Activated CD4-positive, alpha-beta T cell treated with anti-CD3 and anti-CD28 coated beads, Interleukin-2, amount 50 U/mL, for 48 hours (primary cell): ENCODE measurements around the gene EGF.

ENCODE experiments used
- DNase-seq, 2 experiments: peaks; one replicate each; pipeline ENCODE4 v3.0.0-alpha.2; 2020

Gene EGF

DNA sequence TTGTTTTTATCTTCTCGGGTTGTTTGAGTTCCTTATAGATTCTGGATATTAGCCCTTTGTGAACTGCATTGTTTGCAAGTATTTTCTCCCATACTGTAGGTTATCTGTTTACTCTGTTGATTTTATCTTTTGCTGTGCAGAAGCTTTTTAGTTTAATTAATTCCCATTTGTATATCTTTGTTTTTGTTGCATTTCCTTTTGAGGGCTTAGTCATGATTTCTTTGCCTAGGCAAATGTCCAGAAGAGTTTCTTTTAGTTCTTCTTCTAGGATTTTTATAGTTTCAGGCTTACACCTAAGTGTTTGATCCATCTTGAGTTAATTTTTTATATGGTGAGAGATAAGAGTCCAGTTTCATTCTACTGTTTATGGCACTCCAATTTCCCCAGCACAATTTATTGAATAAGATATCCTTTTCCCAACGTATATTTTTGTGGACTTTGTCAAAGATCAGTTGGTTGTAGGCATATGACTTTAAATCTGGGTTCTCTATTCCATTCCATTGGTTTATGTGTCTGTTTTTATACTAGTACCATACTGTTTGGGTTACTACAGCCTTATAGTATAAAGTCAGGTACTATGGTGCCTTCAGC, 54.3 kb downstream of the EGF start:
- DNase-seq = no peak

DNA sequence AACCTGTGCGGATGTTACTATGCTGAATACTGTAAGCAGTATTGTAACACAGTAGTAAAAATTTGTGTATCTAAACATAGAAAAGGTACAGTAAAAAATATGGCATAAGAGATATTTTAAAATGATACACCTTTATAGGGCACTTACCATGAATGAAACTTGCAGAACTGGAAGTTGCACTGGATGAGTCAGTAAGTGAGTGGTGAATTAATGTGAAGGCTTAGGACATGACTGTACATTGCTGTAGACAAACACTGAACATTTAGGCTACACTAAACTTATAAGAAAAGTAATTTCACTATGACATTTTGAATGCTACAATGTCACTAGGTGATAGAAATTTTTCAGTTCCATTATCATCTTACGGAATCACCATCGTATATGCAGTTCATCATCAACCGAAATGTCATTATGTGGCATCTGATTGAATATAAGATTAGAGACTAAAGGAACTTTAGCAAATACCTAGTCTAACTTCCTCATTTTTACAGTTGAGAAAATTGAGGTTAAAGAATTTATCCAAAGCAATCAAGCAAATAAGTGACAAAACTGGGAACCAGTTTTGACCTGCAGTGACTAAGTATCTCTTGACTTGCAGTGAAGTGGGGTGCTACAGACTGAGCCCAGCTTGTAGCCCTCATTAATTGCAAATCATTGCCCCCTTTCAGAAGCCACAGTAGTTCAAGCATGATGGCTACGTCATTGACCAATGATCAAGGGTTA, 55.3 kb downstream of the EGF start:
- DNase-seq = no peak

DNA sequence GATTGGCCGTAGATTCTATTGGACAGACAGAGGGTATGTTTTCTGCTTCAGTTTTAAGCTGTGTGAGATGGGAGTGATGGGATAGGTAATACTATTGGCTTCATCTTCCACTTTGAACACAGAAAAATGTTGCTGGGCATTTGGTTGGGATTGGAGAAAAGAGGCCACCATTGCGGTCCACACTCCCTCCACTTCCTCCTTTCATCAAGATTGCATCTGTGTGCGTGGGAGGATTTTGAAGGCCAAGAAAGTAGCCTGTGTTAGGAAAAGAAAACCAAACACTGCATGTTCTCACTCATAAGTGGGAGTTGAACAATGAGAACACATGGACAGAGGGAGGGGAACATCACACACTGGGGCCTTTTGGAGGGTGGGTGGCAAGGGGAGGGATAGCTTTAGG, 56.4 kb downstream of the EGF start:
- DNase-seq = no peak

DNA sequence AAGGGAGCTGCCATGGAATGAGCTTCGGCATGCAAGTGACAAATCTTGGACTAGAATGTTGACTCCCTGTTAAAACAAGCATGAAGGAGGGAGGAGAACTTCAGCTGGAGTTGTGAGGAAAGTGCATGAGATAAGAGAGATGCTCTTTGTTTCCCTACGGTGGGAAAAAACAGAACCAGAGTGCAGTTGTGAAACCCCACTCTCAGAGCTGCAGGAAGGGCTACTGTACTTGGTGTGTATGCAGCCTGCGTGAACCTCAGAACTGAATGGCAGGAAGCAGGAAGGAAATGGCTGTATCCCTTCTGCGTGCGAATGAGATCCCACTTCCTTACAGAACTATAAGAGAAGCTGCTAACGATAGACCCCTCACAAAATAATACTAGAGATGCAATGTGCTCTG, 57.2 kb downstream of the EGF start:
- DNase-seq = no peak

DNA sequence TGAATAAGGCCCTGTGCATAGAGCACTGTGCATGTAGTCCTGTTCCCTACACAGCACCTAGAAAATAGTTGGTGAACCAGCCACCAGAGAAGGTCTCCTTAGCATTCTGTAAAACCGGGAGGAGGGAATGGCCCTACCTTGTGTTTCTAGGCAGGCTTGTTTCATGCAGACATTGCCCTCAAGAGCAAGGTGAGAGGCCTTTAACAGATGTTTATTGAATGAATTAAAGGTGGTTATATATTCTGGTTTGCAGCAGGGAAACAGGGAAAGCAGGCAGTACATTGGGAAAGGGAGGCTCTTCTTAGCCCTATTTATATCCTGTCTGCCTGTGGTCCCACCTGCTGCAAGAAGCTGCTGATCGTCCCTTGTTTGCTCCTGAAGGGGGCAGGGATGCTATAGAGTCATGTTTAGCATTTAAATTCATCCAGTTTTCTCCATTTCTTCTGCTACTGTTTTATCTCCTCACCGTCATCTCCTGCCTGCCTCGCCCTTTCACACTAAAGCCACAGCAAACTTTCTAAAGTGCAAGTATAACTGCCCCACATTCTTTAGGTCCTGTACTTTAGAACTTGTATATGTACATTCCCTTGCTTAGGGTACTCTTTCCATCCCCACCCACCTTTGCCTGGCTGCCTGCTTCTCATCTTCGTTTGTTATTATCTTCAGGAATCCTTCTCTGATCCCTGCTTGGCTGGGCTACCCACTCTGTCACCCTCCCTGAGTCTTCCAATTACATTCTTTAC, 60.3 kb downstream of the EGF start:
- DNase-seq = no peak

DNA sequence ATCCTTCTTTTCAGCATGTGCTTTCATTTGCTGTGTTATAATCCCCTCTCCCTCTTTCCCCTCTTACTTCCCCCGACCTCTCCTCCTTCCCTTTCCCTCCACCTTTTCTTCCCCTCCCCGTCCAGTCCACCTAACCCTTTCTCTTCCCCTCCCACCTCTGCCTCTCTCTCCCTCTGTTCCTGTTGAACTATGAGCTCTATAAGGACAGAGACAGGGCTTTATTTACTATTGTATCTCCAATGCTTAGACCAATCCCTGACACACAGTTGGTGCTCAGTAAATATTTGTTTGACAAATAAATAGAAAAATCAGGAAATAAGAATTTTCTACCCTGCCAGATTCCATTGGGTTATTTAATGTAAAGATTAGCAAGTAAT, 60.8 kb downstream of the EGF start:
- no peak for DNase-seq

DNA sequence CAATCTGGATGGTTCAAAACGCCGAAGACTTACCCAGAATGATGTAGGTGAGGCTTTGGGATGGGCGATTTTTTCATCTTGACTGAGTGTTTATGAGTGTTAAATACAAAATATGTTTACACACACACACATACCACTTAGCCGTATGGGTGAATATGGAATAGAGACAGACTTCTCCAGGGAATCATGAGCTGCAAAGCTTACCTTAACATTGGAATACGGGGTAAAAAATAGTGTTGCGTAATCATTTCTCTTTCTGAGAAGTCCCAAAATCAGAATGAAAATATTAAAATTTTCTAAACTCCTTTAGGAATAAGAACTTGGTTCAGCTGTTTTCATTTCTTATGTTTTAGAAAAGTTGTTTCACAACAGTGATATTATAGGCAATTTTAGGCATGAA, 63.5 kb downstream of the EGF start:
- DNase-seq = no peak

DNA sequence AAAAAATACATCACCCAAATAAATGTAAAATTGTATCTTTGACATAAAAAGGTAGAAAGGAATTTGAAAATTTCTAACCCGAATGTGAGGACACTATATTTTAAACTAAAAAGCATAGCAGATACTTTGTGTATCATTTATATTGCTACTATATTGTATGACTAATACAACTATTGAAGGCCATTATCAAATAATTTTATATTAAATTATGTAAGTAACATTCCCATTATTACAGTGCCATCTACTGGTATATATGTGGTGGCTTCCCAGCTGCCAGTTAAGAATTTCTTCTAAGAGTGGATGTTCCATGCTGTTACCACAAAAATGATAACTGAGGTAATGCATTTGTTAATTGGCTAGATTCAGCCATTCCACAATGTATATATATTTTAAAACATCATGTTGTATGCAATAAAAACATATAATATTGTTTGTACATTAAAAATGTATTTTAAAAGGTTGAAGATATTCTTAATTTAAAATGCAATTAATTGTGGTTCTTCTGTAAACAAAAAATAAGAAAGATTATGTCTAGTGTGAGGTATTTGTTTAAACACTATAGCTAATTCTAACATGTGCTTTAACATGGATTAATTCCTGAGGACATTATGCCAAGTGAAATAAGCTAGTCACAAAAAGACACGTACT, 65.3 kb downstream of the EGF start:
- no peak for DNase-seq

DNA sequence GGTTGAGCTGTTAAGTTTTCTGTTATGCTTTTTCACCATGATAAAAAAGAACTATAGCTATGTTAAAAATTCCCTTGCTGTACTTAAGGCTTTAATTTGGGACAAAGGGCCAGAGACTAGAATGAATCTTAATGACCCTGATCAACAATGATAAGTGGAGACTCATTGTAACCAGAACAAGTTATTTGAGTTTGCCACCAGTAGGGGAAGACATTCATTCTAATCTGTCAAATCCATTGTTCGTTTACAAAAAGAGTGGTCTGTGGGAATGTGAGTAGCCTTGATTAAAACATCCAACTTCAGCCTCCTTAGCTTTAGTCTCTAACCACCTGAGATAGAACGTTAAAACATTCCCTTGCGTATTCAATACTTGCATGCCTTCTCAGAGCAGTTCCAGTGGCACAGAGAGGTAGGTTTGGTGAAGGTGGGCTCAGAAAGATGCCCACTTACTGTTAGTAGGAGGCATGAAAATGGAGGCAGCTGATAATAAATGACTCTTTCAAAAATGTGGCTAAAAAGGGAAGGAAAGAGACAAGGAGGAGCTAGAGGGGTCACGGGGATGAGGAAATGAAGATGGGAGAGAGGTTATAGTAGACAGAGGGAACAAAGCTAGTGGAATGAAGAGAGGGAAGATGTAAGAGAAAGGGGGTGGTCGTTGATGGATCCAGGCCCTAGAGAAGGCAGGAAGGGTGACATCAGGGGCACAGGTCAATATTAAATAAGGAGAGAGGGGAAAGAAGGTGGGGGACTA, 66.2 kb downstream of the EGF start:
- no peak for DNase-seq

DNA sequence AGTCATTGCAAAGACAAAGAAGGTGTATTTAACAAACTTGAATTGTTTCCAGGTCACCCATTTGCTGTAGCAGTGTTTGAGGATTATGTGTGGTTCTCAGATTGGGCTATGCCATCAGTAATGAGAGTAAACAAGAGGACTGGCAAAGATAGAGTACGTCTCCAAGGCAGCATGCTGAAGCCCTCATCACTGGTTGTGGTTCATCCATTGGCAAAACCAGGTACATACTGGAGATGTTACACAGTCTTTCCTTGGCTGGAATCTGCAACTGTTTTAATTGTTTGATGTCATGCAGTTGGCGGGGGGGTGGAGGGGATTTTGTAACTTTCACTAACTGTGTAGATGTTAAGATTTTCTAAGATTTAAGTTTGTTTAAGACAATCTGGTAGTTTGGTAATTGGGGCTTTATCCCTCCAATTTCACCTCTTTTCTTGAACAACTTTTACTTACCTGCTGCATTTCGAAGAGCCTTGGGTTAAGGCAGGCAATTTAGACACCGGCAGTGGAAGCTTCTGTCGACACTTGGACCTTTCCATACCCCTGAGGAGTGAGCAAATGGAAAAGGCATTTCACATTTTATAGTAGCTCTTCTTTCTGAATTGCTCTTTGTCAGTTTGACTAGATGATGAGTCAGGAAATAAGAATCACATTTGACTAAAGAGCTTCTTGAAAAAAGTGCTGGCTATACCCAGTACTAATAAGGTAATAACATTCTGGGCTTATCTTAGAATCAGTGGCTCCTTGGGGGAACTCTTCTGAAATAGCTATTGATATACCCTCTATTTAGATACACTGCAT, 67.4 kb downstream of the EGF start:
- DNase-seq = no peak

DNA sequence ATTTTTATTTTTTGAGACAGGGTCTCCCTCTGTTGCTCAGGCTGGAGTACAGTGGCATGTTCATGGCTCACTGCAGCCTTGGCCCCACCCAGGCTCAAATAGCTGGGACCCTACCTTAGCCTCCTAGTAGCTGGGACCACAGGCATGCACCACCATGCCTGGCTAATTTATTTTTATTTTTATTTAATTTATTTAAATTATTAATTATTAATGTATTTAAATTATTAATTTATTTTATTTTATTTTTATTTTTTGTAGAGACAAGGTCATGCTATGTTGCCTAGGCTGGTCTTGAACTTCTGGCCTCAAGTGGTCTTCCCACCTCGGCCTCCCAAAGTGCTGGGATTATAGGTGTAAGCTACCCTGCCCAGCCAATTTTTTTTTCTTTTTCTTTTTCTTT, 69.3 kb downstream of the EGF start:
- no peak for DNase-seq

DNA sequence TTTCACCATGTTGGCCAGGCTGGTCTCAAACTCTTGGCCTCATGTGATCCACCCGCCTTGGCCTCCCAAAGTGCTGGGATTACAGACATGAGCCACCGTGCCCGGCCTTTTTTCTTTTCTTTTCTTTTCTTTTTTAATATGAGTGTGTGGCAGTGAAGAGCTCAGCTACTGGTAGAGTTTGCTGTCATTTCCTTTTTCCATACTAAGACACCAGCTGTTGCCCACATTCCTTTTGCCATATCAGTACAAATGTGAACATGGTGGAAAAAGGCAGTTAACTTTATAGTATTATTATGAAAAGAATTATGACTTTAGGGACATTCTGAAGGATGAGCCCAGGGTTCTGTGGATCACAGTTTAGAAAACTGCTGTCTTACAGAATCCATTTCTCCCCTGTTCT, 69.8 kb downstream of the EGF start:
- DNase-seq = no peak

DNA sequence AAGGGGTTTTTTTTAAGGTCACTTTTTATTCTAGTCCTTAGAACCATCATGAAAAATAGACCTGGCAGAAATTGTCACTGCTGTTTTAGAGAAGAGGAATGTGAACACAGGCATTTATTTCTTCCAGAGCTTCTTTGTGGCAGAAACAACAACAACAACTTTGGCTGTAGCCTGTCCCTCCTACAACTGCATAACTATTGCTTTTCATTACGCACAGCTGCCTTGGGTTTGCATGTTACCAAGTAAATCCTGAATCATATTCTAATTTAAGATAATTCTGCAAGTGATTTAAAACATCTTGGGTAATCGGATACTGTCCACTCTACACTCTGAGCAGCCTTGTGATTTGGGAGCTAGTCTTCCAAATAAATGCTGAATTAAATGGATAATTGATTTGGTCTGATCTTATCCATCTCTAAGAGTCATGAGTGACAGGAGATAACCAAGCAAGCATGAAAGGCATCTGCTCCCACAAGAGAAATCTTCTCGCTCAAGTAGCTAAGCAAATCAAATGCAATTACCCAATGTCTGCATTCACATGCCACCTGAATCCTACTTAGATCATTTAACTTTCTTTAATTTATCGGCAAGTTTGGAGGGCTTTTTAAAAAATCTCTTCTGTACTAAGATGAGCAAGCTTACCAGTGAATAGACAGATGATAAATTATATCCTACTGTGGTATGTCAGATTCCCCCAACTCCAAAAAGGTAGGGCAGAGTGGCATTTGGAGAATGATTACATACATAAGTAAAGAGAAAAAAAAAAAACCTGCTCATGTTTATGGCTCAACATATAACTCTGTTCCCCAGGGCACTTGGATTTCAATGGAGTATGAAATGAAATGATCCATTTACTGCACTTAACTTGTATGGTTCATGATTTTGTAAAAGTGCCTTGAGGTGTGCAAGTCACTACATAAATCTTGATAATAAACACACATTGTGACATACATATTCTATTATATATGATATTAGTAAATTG, 73.6 kb downstream of the EGF start:
- DNase-seq = no peak

DNA sequence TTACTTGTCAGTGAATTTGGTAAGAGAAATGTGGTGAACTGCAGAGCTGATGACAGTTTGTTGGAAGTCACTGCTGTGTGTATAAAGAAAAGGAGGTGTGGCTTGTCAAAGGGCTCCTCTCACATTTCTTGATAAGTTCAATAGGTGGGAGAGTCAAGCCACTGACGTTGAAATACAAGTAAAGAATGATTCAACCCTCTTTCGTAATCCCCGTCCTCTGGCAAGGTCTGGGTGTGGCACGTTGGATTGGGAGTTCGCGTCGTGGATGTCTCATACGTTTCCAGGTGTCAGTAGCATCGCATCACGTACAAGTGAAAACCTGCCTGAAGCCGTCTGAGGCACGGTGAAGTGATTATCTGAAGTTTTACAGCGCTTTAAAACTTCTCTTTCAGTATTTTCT, 76.4 kb downstream of the EGF start:
- no peak for DNase-seq

DNA sequence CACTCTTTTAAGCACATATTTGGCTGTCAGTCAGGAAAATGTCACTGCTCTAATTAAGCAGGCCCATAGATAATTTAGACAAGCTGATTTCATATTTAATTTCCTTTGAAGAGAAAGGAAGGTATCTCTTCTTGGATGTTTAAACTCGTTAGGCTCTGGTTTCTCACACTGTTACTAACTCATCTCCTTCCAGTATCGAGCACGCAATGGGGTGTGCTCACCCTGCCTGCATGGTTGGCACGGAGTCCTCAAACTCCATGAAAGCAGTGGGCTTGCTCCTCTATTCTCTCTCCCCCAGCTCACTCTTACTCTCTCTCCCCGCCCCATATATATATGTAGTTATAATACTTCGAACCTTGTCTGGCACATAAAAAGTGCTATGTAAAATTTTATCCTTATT, 76.9 kb downstream of the EGF start:
- no peak for DNase-seq

DNA sequence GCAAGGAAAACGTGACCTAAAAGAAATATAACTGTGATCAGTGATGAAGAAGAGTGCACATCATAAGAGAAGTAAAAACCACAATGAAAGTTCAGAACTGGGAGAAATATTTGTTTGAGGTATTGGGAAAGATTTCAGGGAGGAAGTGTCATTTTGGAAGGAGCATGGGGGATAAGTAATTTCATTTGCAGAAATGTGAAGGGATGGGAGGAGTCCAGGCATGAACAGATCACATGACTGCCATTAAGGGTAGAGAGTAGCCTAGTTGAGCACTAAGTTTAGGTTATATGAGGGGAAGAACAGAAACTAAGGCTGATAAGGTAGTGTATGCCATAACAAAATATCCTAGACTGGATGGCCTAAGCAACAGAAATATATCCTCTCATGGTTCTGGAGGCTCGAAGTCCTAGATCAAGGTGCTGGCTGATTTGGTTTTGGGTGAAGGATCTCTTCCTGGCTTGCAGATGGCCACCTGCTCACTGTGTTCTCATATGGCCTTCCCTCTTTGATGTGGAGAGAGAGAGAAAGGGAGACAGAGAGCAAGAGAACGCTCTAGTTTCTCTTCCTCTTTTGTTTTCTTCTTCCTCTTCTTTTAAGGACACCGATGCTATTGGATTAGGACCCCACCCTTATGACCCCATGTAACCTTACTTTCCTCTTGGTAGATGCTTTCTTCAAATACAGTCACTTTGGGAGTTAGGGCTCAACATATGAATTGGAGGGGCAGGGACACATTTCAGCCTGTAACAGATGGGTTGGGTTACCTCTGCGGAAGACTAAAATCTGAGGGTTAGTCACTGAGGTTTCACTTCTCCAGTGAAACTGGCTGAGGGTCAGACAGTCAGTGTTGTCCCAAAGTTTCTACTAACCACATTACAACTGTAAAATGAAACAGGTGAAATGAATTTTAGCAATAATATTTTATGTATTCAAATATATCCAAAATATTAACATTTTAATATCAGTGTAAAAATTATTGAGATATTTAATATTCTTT, 77.9 kb downstream of the EGF start:
- DNase-seq = no peak

DNA sequence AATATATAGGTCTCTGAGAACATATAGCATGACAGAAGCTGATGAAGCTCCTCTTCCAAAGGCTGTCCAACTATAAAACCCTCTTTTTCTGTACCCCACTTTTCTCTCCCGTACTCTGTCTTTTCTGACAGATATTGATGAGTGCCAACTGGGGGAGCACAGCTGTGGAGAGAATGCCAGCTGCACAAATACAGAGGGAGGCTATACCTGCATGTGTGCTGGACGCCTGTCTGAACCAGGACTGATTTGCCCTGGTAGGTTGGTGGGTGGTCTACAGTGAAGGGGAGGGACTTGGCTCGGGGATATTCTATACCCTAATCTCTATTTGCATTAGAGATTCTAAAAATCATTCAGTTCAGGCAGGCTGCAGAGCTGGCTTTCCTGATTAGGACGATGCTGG, 80.4 kb downstream of the EGF start:
- DNase-seq = no peak

DNA sequence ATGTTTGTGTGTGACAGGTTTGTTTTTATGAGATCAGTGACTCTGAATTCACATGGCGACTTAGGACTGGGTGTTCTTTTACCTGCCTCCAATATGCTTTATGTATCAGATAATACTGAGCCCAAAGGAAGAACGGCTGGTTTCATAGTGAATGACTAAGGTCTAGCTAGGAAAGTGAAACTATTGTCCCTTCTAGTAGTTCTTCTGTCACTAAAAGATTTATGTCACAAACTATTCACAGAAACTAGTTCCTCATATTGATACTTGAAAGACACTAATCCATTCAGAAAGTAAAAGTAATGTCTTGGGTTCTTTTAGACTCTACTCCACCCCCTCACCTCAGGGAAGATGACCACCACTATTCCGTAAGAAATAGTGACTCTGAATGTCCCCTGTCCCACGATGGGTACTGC, 81.7 kb downstream of the EGF start:
- DNase-seq = no peak

DNA sequence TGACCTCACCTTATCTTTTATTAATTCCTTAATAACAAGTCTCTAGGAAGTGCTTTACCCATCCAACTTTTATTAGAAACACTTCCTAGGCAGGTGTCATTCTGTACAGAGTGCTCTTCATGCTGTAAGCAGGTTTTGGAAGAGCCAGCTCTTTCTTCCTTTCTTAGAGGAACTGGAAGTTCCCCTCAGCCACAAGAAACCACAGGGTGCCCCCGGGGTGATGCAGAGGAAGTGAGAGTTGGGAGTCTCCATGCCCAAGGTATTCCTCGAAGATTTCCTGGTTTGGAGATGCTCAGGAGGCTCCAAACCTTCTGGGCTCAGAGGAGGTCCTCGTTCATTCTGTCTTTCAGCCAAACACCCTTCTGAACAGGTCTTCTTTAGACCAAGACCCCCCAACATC, 83.8 kb downstream of the EGF start:
- no peak for DNase-seq
